AG08395 (cell line): ENCODE measurements around the gene PCDHGB3.
"Not testable (repeated sequence)": the region's sequence is repeated elsewhere in the genome, so short reads cannot be mapped to it uniquely, and the experiment has no call there.

Source experiments
- DNase-seq: peaks from one replicate; pipeline ENCODE4 v3.0.0; 2012; ENCODE audit warnings: mixed read lengths, low spot score

PCDHGB3 gene

GRCh38 chr5:141392429-141393198 lies 22.6 kb downstream of the PCDHGB3 start, which contains the start of gene PCDHGA8:
Gene PCDHGA8, plus strand, starts transcription at chr5:141392633. Its CDS starts 181 bp downstream, at chr5:141392814.
- DNase-seq = no peak

GRCh38 chr5:141393267-141393666 lies 23.2 kb downstream of the PCDHGB3 start:
- DNase-seq = no peak

- not testable (repeated sequence) for DNase-seq
These were observed 24.6 kb downstream of the PCDHGB3 start for GRCh38 chr5:141394401-141395187.

- peak; percentile 62 for DNase-seq
These were observed 27.9 kb downstream of the PCDHGB3 start, which contains the start of gene PCDHGB5 for GRCh38 chr5:141397756-141398551. Gene PCDHGB5, plus strand, starts transcription at chr5:141397947. Its CDS starts 181 bp downstream, at chr5:141398128.

GRCh38 chr5:141398608-141399007 lies 28.6 kb downstream of the PCDHGB3 start:
- no peak for DNase-seq

- DNase-seq = no peak
These were observed 29.7 kb downstream of the PCDHGB3 start for GRCh38 chr5:141399555-141400258.

GRCh38 chr5:141402553-141403243 lies 32.7 kb downstream of the PCDHGB3 start, which contains the start of gene PCDHGA9:
Gene PCDHGA9, plus strand, starts transcription at chr5:141402778. Its CDS starts 175 bp downstream, at chr5:141402953.
- DNase-seq = peak; percentile 31

- no peak for DNase-seq
These were observed 33.3 kb downstream of the PCDHGB3 start for GRCh38 chr5:141403387-141403786.

- peak; percentile 14 for DNase-seq
These were observed 37.9 kb downstream of the PCDHGB3 start, which contains the start of gene PCDHGB6 for GRCh38 chr5:141407790-141408505. Gene PCDHGB6, plus strand, starts transcription at chr5:141408021. Its CDS starts 182 bp downstream, at chr5:141408203.

- no peak for DNase-seq
These were observed 39.7 kb downstream of the PCDHGB3 start for GRCh38 chr5:141409598-141410306.

- no peak for DNase-seq
These were observed 41.5 kb downstream of the PCDHGB3 start for GRCh38 chr5:141411575-141411974.

- DNase-seq = peak; percentile 67
These were observed 43.0 kb downstream of the PCDHGB3 start, which contains the start of gene PCDHGA10 for GRCh38 chr5:141412854-141413539. Gene PCDHGA10, plus strand, starts transcription at chr5:141412987. Its CDS starts 189 bp downstream, at chr5:141413176.

- no peak for DNase-seq
These were observed 43.6 kb downstream of the PCDHGB3 start for GRCh38 chr5:141413540-141414069.

- not testable (repeated sequence) for DNase-seq
These were observed 44.7 kb downstream of the PCDHGB3 start for GRCh38 chr5:141414548-141415274.

GRCh38 chr5:141415275-141415618 lies 45.2 kb downstream of the PCDHGB3 start:
- not testable (repeated sequence) for DNase-seq

- peak; percentile 72 for DNase-seq
These were observed 47.6 kb downstream of the PCDHGB3 start, which contains the start of gene PCDHGB7 for GRCh38 chr5:141417494-141418172. Gene PCDHGB7, plus strand, starts transcription at chr5:141417677. Its CDS starts 183 bp downstream, at chr5:141417860.
